ENCODE measurements around the gene ADGRD1.

DNA sequence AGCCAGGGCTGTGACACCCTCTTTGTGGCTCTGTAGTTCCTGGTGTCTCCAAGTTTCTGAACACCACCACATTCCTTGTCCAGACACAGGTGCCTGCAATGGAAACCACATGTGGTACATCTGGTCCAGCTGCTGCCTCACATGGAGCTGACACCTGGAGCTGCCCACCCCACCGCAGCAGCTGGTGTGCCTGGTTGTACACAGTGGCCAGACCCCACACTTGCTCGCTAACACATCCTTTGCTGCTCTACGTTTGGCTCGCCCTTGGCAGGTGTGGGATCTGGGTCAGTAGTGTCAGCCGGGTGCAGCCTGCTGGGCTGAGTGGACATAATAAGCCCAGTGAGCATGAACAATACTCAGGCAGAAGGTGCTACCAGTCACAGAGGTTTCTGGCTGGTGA, 198.9 kb downstream of the ADGRD1 start:
- TF ChIP-seq, protein P1, sequence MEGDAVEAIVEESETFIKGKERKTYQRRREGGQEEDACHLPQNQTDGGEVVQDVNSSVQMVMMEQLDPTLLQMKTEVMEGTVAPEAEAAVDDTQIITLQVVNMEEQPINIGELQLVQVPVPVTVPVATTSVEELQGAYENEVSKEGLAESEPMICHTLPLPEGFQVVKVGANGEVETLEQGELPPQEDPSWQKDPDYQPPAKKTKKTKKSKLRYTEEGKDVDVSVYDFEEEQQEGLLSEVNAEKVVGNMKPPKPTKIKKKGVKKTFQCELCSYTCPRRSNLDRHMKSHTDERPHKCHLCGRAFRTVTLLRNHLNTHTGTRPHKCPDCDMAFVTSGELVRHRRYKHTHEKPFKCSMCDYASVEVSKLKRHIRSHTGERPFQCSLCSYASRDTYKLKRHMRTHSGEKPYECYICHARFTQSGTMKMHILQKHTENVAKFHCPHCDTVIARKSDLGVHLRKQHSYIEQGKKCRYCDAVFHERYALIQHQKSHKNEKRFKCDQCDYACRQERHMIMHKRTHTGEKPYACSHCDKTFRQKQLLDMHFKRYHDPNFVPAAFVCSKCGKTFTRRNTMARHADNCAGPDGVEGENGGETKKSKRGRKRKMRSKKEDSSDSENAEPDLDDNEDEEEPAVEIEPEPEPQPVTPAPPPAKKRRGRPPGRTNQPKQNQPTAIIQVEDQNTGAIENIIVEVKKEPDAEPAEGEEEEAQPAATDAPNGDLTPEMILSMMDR (IDR thresholded peaks at IDR 0.05; ENCODE audit: low read length): no peak
- no peak for TF ChIP-seq EZH2 (IDR thresholded peaks at IDR 0.05; ENCODE audit: borderline replicate concordance, low read length)

Measured in OCI-LY1 (cell line).